ENCODE data around the gene GPR12. TPM values are rescaled to one million over a fixed set of nuclear protein-coding genes. Genes with fewer than 3 reads are reported as not detected.

Gene GPR12
- polyA plus RNA-seq, 3 donors from 2014 or later: 0.11 TPM; not detected in 2

- peak; percentile 47 to 61 (median 48) for DNase-seq
- peak overlapping the region in 1 of 6 donors; percentile 11 for H3K27ac Mint-ChIP-seq
- H3K9me3 Mint-ChIP-seq: no peaks in the 10 kb centered on the region
- no peaks in the 10 kb centered on the region for H3K4me1 Mint-ChIP-seq
- H3K27me3 Mint-ChIP-seq (ENCODE audit: low read depth in 3 of 3): peaks cover 3 to 11% (median 4%) of the 10 kb centered on the region in 3 donors
- H3K4me3 Mint-ChIP-seq: no peak overlapping the region
- H3K36me3 Mint-ChIP-seq: no peaks in the 10 kb centered on the region
Observed at GRCh38 chr13:26707122-26708006, 53.2 kb downstream of the GPR12 start.

GRCh38 chr13:26706381-26706780 is 54.2 kb downstream of the GPR12 start:
- no peak overlapping the region for H3K27ac Mint-ChIP-seq
- H3K27me3 Mint-ChIP-seq (ENCODE audit: low read depth in 3 of 3): peaks cover 3 to 11% (median 4%) of the 10 kb centered on the region in 3 donors
- H3K4me3 Mint-ChIP-seq: no peak overlapping the region
- no peaks in the 10 kb centered on the region for H3K36me3 Mint-ChIP-seq
- H3K9me3 Mint-ChIP-seq: no peaks in the 10 kb centered on the region
- no peak for DNase-seq
- no peaks in the 10 kb centered on the region for H3K4me1 Mint-ChIP-seq

- H3K36me3 Mint-ChIP-seq: no peaks in the 10 kb centered on the region
- H3K4me3 Mint-ChIP-seq: no peak overlapping the region
- DNase-seq: no peak
- peaks cover 3 to 11% (median 4%) of the 10 kb centered on the region in 3 donors for H3K27me3 Mint-ChIP-seq (ENCODE audit: low read depth in 3 of 3)
- no peaks in the 10 kb centered on the region for H3K9me3 Mint-ChIP-seq
- H3K27ac Mint-ChIP-seq: no peak overlapping the region
- H3K4me1 Mint-ChIP-seq: no peaks in the 10 kb centered on the region
Observed at GRCh38 chr13:26705536-26705935, 55.0 kb downstream of the GPR12 start.

Other genes with a start within 250 kb of the GPR12 start
- under 1 TPM in 1 of 3 donors, not detected in 2; 0.12 TPM for gene WASF3, start 203.1 kb downstream of the GPR12 start, polyA plus RNA-seq